T-helper 17 cell (primary cell): ENCODE measurements around the gene CACNA1B. TPM values are rescaled to one million over a fixed set of nuclear protein-coding genes. Genes with fewer than 3 reads are reported as not detected.

Experiments
- ATAC-seq: fragments of 150-1000 bp; cut with Tn5 transposase; 2 replicates; pipeline ENCODE4 v1.10.0; 2021; ENCODE audit warnings: mild to moderate bottlenecking, moderate library complexity
- DNase-seq, 3 donors: peaks; one replicate each; pipeline versions ENCODE4 v3.0.0 to v3.0.0-alpha.2; 2020 to 2021
- H3K9me3 ChIP-seq: one replicate; pipeline ENCODE4 v1.7.0; 2013; ENCODE audit warnings: low read length, mild to moderate bottlenecking; ENCODE audit not compliant: control insufficient read depth, poor library complexity, severe bottlenecking
- H3K27ac Mint-ChIP-seq: one replicate; pipeline ENCODE4 v1.8.0; 2022; ENCODE audit warnings: mild to moderate bottlenecking, moderate library complexity, mixed read lengths
- H3K27me3 Mint-ChIP-seq: one replicate; pipeline ENCODE4 v1.8.0; 2022; ENCODE audit warnings: mixed read lengths
- H3K36me3 Mint-ChIP-seq: one replicate; pipeline ENCODE4 v1.8.0; 2022; ENCODE audit warnings: low read depth, mixed read lengths
- H3K4me1 Mint-ChIP-seq: one replicate; pipeline ENCODE4 v1.8.0; 2022; ENCODE audit warnings: mild to moderate bottlenecking, mixed read lengths
- H3K4me3 Mint-ChIP-seq: one replicate; pipeline ENCODE4 v1.8.0; 2022; ENCODE audit warnings: mild to moderate bottlenecking, moderate library complexity, mixed read lengths
- total RNA-seq, 4 donors: library from RNA in 2 of 4; stranded (reverse) in 2 of 4; gene quantifications; one replicate each; pipeline ENCODE4 v1.2.3 and lab custom pipeline; 2022 to 2026

CACNA1B gene
- total RNA-seq, 2 donors from 2014 or later, result 0.22 TPM; not detected in 1

- Mint-ChIP-seq H3K27me3 (peaks cover 52% of the 10 kb centered on the region), H3K36me3 (peaks cover 3% of the 10 kb centered on the region), H3K27ac (no peak overlapping the region), H3K4me3 (no peak overlapping the region), H3K4me1 (no peaks in the 10 kb centered on the region)
- H3K9me3 ChIP-seq, result no peaks in the 10 kb centered on the region
- DNase-seq, result no peak
- ATAC-seq, result no peak
These were observed 30.2 kb downstream of the CACNA1B start for GRCh38 chr9:137907776-137908175.

- Mint-ChIP-seq H3K36me3 (peaks cover 6% of the 10 kb centered on the region), H3K4me1 (no peaks in the 10 kb centered on the region), H3K27ac (no peak overlapping the region), H3K4me3 (no peak overlapping the region), H3K27me3 (peaks cover 49% of the 10 kb centered on the region)
- no peak for ATAC-seq
- H3K9me3 ChIP-seq, result no peaks in the 10 kb centered on the region
- DNase-seq, result no peak
These were observed 35.1 kb downstream of the CACNA1B start for GRCh38 chr9:137912671-137913070.

DNA sequence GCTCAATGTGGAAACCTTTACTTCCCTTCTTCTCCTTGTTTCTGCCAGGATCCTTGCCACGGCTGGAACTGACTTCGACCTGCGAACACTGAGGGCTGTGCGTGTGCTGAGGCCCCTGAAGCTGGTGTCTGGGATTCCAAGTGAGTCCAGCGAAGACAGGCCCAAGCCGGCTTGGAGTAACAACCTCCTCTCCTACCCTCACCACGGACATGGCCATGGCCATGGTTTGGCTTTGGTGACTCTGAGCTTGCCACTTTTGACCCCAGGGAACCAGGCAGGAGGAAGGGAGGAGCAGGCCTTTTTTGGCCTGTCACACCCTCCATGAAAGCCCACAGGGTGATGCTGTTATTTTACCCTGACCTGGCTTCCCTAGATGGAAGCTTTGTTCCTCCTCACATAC, 35.5 kb downstream of the CACNA1B start:
- no peak for ATAC-seq
- H3K9me3 ChIP-seq, result no peaks in the 10 kb centered on the region
- DNase-seq, result no peak
- Mint-ChIP-seq H3K4me1 (no peaks in the 10 kb centered on the region), H3K36me3 (peaks cover 6% of the 10 kb centered on the region), H3K27me3 (peaks cover 49% of the 10 kb centered on the region), H3K4me3 (no peak overlapping the region), H3K27ac (no peak overlapping the region)

DNA sequence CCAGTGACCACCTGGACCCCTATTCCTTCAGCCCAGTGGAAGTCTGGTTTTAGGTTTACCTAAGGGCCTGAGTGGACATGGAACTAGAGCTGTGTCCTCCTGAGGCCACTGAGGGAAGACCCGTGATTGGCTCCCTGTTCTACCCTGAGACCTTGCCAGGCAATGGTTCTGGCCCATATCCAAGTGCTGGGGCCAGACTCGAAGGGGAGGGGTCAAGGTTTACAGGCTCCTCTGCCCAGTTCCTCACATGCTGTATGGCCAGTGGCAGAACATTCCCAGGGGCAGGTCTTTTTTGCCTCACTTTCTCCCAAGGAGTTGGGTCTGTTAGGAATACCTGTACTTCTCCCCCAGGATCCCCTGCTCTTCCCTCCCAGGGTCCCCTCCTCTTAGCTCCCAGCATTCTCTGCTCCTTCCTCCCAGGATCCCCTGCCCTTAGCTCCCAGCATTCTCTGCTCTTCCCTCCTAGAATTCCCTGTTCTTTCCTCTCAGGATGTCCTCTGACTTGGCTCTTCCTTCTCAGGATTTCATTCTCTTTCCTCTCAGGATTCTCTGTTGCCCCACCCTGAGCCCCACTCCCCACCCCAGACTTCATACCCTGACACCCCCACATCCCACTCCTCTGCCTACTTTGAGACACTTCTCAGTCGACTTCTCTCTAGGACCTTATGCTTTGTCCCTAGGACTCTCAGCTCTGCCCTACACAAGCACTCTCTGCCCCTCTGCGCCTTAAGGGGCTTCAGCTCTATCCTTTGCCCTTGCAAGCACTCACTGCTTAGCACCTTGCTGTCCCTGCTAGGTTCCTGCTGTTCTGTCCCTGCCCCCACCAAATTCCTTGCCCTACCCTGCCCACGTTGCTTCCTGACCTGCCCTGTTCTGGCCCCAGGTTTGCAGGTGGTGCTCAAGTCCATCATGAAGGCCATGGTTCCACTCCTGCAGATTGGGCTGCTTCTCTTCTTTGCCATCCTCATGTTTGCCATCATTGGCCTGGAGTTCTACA, 36.5 kb downstream of the CACNA1B start:
- ATAC-seq, result no peak
- H3K9me3 ChIP-seq, result no peaks in the 10 kb centered on the region
- H3K27ac Mint-ChIP-seq, result no peak overlapping the region
- H3K36me3 Mint-ChIP-seq, result peaks cover 6% of the 10 kb centered on the region
- peaks cover 56% of the 10 kb centered on the region for H3K27me3 Mint-ChIP-seq
- no peak for DNase-seq
- H3K4me3 Mint-ChIP-seq, result no peak overlapping the region
- no peaks in the 10 kb centered on the region for H3K4me1 Mint-ChIP-seq

- no peak overlapping the region for H3K4me3 Mint-ChIP-seq
These were observed 39.0 kb downstream of the CACNA1B start for GRCh38 chr9:137916540-137916939.

GRCh38 chr9:137917116-137917515, 39.5 kb downstream of the CACNA1B start:
- no peak for DNase-seq
- no peak overlapping the region for H3K4me3 Mint-ChIP-seq
- no peak overlapping the region for H3K27ac Mint-ChIP-seq
- no peaks in the 10 kb centered on the region for H3K9me3 ChIP-seq
- no peak for ATAC-seq
- peaks cover 58% of the 10 kb centered on the region for H3K27me3 Mint-ChIP-seq
- H3K36me3 Mint-ChIP-seq, result peaks cover 9% of the 10 kb centered on the region
- peaks cover 3% of the 10 kb centered on the region for H3K4me1 Mint-ChIP-seq

More at GRCh38 chr9:137916540-137916939, 39.0 kb downstream of the CACNA1B start:
- H3K4me1 Mint-ChIP-seq, result peaks cover 3% of the 10 kb centered on the region
- H3K27ac Mint-ChIP-seq, result no peak overlapping the region
- ATAC-seq, result no peak
- no peaks in the 10 kb centered on the region for H3K9me3 ChIP-seq
- peaks cover 9% of the 10 kb centered on the region for H3K36me3 Mint-ChIP-seq
- peaks cover 64% of the 10 kb centered on the region for H3K27me3 Mint-ChIP-seq
- DNase-seq, result no peak

DNA sequence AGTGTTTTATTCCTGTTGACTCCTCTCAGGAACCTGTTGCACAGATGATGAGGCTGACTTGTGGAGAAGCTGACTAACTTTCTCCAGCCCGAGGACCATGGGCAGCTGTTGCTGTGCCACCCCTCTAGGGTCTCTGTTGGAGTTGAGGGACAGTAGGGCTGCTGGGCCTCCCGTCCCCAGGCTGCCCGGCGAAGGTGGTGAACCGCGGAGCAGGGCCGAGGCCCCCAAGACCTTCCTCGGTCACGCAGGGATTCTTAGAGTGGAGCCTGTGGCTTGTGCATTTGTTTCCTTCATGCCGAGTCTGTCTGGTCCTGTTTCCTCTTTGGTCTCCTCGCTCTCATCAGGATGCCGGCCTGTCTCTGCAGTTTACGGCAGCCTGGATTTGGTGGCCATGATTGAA, 40.2 kb downstream of the CACNA1B start:
- Mint-ChIP-seq H3K27ac (no peak overlapping the region), H3K36me3 (peaks cover 7% of the 10 kb centered on the region), H3K4me1 (peaks cover 3% of the 10 kb centered on the region), H3K4me3 (no peak overlapping the region), H3K27me3 (peaks cover 54% of the 10 kb centered on the region)
- DNase-seq, result no peak
- ATAC-seq, result no peak
- H3K9me3 ChIP-seq, result no peaks in the 10 kb centered on the region

DNA sequence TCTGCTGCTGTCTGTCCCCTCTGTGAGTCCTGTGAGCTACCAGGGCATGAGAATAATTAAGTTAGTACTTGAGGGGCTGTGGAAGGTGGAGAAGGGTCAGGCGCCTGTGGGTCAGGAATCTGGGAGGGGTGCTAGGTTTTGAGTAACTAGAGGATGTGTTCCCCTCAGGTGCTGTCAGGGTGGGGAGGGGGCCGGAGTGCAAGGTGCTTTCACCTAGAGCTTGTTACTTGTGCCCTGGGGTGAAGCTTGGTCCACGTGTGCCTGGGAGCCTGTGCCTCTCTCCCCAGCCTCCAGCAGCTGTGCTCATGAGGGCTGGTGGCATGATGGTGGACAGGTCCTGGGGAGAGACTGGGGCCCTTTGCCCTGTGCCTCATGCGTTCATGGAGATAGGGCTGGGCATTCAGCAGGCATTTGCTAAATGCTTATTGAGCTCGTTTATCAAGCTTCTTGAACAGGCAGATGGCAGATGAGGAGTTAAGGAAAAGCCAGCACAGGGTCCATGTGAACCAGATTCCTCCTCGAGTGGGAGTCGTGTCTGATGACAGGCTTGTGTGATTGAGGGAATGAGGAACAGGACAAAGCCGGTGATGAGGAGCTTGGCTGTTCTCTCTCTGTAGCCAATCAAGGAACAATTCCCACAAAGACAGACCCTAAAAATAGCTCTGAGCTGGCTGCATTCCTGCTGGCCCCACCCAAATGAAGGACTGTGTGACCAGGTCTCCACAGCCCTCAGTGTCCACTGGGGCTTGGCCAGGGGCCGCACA, 40.9 kb downstream of the CACNA1B start:
- H3K4me1 Mint-ChIP-seq, result peaks cover 3% of the 10 kb centered on the region
- H3K4me3 Mint-ChIP-seq, result no peak overlapping the region
- peaks cover 54% of the 10 kb centered on the region for H3K27me3 Mint-ChIP-seq
- H3K27ac Mint-ChIP-seq, result no peak overlapping the region
- no peaks in the 10 kb centered on the region for H3K9me3 ChIP-seq
- H3K36me3 Mint-ChIP-seq, result peaks cover 7% of the 10 kb centered on the region
- DNase-seq, result no peak
- no peak for ATAC-seq

- peaks cover 7% of the 10 kb centered on the region for H3K36me3 Mint-ChIP-seq
- peaks cover 54% of the 10 kb centered on the region for H3K27me3 Mint-ChIP-seq
- no peaks in the 10 kb centered on the region for H3K9me3 ChIP-seq
- peaks cover 3% of the 10 kb centered on the region for H3K4me1 Mint-ChIP-seq
- no peak for DNase-seq
- no peak overlapping the region for H3K4me3 Mint-ChIP-seq
- no peak overlapping the region for H3K27ac Mint-ChIP-seq
- ATAC-seq, result no peak
These were observed 41.5 kb downstream of the CACNA1B start for GRCh38 chr9:137919095-137919465.

DNA sequence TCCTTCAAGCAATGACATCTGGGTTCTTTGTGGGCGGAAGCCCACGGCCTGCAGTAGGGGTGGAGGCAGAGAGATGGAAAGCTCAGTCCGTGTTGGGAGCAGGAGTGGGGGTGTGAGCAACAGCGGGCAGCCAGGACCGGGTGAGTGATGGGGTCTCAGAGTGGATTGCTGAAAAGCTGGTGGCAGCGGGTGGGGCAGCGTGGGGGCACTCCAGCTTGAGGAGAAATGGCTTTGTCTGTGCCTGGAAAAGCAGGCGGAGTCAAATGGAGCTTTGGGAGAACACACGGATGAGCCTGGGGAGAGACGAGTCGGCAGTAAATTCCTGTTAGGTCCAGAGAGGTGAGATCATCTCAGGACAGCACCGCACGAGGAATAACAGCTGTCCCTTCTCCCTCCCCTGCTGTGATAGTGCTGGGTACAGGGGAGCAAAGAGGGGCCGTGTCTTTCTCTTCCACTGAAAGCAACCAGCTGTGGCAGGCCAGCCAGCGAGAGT, 42.1 kb downstream of the CACNA1B start:
- DNase-seq (no peak), ATAC-seq (no peak)
- H3K9me3 ChIP-seq, result no peaks in the 10 kb centered on the region
- Mint-ChIP-seq H3K27ac (no peak overlapping the region), H3K4me3 (no peak overlapping the region), H3K36me3 (peaks cover 5% of the 10 kb centered on the region), H3K4me1 (peaks cover 3% of the 10 kb centered on the region), H3K27me3 (peaks cover 50% of the 10 kb centered on the region)

DNA sequence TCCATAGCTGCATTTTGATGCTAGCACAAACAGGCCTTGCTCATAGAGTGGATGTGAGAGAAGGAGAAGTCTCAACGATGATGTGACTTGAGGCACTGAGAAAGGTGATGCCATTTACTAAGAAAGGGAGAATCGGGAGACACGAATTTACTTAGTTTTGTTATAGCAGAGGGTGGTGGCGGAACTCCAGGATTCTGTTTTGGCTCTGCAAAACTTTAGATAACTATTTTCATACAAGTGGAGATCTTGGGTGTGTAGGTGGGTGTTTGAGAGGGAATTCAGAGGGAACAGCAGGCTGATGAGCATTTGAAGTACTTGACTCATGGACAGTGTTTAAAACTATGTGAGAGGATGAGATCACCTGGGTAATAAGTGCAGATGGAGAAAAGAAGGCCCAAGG, 43.2 kb downstream of the CACNA1B start:
- ATAC-seq (no peak), DNase-seq (no peak)
- H3K4me1 Mint-ChIP-seq, result peaks cover 3% of the 10 kb centered on the region
- H3K27ac Mint-ChIP-seq, result no peak overlapping the region
- peaks cover 42% of the 10 kb centered on the region for H3K27me3 Mint-ChIP-seq
- peaks cover 3% of the 10 kb centered on the region for H3K36me3 Mint-ChIP-seq
- H3K4me3 Mint-ChIP-seq, result no peak overlapping the region
- no peaks in the 10 kb centered on the region for H3K9me3 ChIP-seq

DNA sequence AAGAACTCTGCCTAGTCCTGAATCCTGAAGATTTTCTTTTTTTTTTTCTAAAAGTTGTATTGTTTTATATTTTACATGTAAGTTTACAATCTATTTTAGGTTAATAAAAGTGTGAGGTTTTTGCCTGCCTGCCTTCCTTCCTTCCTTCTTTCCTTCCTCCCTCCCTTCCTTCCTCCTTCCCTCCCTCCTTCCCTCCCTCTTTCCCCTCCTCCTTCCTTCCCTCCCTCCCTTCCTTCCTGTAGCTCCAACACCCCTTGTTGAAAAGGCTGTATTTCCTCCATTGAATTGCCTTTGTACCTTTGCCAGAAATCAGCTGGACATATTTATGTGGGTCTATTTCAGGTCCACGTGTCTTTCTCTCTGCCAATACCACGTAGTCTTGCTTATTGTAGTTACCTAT, 46.6 kb downstream of the CACNA1B start:
- Mint-ChIP-seq H3K27me3 (peaks cover 14% of the 10 kb centered on the region), H3K36me3 (peaks cover 3% of the 10 kb centered on the region), H3K4me1 (peaks cover 3% of the 10 kb centered on the region), H3K4me3 (no peak overlapping the region), H3K27ac (no peak overlapping the region)
- no peak for ATAC-seq
- H3K9me3 ChIP-seq, result no peaks in the 10 kb centered on the region
- no peak for DNase-seq

DNA sequence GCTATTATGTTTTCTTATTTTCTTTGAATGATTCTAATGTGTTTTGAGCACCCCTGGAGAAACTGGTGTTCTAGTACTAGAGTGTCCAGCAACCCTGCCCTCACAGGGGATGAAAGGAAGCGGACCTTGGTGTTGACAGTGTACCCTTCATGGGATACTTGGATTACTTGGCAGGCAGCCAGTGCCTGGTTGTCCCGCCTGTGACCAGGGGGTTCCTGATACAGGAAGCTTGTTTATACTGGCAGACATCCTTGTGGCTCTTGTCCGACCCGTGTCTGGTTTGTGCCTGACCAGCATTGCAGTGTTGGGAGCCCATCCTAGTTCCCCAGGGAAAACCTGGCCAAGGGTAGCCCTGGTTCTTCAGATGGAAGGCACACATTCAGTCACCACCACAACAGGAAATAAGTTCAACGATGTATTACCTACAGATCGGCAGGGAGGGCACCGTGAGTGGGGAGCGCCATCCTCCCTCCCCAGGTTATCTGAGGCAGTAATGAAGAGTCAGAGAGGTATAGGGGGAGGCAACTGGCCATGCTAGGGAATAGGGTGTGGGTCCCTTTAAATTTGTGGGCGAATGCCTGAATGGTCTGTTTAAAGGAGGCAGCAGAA, 47.3 kb downstream of the CACNA1B start:
- ATAC-seq (no peak), DNase-seq (no peak)
- Mint-ChIP-seq H3K4me3 (no peak overlapping the region), H3K27ac (no peak overlapping the region), H3K4me1 (peaks cover 3% of the 10 kb centered on the region), H3K36me3 (no peaks in the 10 kb centered on the region), H3K27me3 (peaks cover 8% of the 10 kb centered on the region)
- no peaks in the 10 kb centered on the region for H3K9me3 ChIP-seq
